ENCODE data around the gene SLC5A10.
"Not testable (repeated sequence)": the region's sequence is repeated elsewhere in the genome, so short reads cannot be mapped to it uniquely, and the experiment has no call there.

Gene SLC5A10

GRCh38 chr17:19017804-19018599, 66.0 kb downstream of the SLC5A10 start:
- DNase-seq (ENCODE audit: low read depth in 2 of 2): no peak

- no peak for DNase-seq (ENCODE audit: low read depth in 2 of 2)
Observed at GRCh38 chr17:19018600-19018950, 66.6 kb downstream of the SLC5A10 start.

GRCh38 chr17:19019041-19019941, 67.3 kb downstream of the SLC5A10 start:
- no peak for DNase-seq (ENCODE audit: low read depth in 2 of 2)

GRCh38 chr17:19020016-19020415, 68.1 kb downstream of the SLC5A10 start:
- no peak for DNase-seq (ENCODE audit: low read depth in 2 of 2)

- not testable (repeated sequence) for DNase-seq (ENCODE audit: low read depth in 2 of 2)
Observed at GRCh38 chr17:19021011-19021621, 69.2 kb downstream of the SLC5A10 start.

GRCh38 chr17:19021622-19022083, 69.7 kb downstream of the SLC5A10 start:
- DNase-seq (ENCODE audit: low read depth in 2 of 2): peak in 1 of 2 donors; percentile 19

- no peak for DNase-seq (ENCODE audit: low read depth in 2 of 2)
Observed at GRCh38 chr17:19022128-19022527, 70.2 kb downstream of the SLC5A10 start.

GRCh38 chr17:19022747-19023146, 70.8 kb downstream of the SLC5A10 start:
- DNase-seq (ENCODE audit: low read depth in 2 of 2): no peak

- DNase-seq (ENCODE audit: low read depth in 2 of 2): no peak
Observed at GRCh38 chr17:19023209-19023999, 71.4 kb downstream of the SLC5A10 start.

GRCh38 chr17:19024101-19025078, 72.4 kb downstream of the SLC5A10 start:
- DNase-seq (ENCODE audit: low read depth in 2 of 2): no peak

- not testable (repeated sequence) for DNase-seq (ENCODE audit: low read depth in 2 of 2)
Observed at GRCh38 chr17:19028671-19029070, 76.7 kb downstream of the SLC5A10 start.

- not testable (repeated sequence) for DNase-seq (ENCODE audit: low read depth in 2 of 2)
Observed at GRCh38 chr17:19029740-19030139, 77.8 kb downstream of the SLC5A10 start.

- DNase-seq (ENCODE audit: low read depth in 2 of 2): not testable (repeated sequence)
Observed at GRCh38 chr17:19030771-19031449, 78.9 kb downstream of the SLC5A10 start.

GRCh38 chr17:19031729-19032128, 79.8 kb downstream of the SLC5A10 start:
- peak; percentile 21 to 42 for DNase-seq (ENCODE audit: low read depth in 2 of 2)

- not testable (repeated sequence) for DNase-seq (ENCODE audit: low read depth in 2 of 2)
Observed at GRCh38 chr17:19032377-19032988, 80.5 kb downstream of the SLC5A10 start.

- not testable (repeated sequence) for DNase-seq (ENCODE audit: low read depth in 2 of 2)
Observed at GRCh38 chr17:19036186-19036585, 84.2 kb downstream of the SLC5A10 start.

GRCh38 chr17:19037547-19037946, 85.6 kb downstream of the SLC5A10 start:
- DNase-seq (ENCODE audit: low read depth in 2 of 2): not testable (repeated sequence)

- not testable (repeated sequence) for DNase-seq (ENCODE audit: low read depth in 2 of 2)
Observed at GRCh38 chr17:19038007-19038406, 86.0 kb downstream of the SLC5A10 start.

GRCh38 chr17:19038730-19039129, 86.8 kb downstream of the SLC5A10 start:
- DNase-seq (ENCODE audit: low read depth in 2 of 2): not testable (repeated sequence)
